Peyer's patch (tissue), 4 donors: ENCODE results near the gene TNIK.

Experiments
- POLR2A ChIP-seq, 2 donors: fragments of 450-650 bp; IDR thresholded peaks; one replicate each; pipeline ENCODE4 v1.5.1; 2017; ENCODE audit warnings: antibody characterized with exemption in 2 of 2, mild to moderate bottlenecking in 2 of 2, moderate library complexity in 2 of 2
- TF ChIP-seq, protein P1 (sequence below), 6 experiments: fragments of 450-650 bp in 4 of 6; fragments of 200-600 bp in 2 of 6; sonication (generic) in 1 of 6; IDR thresholded peaks; one replicate each; pipeline ENCODE4 v1.5.1; 2017 to 2019; ENCODE audit warnings: antibody characterized with exemption in 6 of 6, mild to moderate bottlenecking in 3 of 6, moderate library complexity in 1 of 6

- TF ChIP-seq, protein P1, sequence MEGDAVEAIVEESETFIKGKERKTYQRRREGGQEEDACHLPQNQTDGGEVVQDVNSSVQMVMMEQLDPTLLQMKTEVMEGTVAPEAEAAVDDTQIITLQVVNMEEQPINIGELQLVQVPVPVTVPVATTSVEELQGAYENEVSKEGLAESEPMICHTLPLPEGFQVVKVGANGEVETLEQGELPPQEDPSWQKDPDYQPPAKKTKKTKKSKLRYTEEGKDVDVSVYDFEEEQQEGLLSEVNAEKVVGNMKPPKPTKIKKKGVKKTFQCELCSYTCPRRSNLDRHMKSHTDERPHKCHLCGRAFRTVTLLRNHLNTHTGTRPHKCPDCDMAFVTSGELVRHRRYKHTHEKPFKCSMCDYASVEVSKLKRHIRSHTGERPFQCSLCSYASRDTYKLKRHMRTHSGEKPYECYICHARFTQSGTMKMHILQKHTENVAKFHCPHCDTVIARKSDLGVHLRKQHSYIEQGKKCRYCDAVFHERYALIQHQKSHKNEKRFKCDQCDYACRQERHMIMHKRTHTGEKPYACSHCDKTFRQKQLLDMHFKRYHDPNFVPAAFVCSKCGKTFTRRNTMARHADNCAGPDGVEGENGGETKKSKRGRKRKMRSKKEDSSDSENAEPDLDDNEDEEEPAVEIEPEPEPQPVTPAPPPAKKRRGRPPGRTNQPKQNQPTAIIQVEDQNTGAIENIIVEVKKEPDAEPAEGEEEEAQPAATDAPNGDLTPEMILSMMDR (IDR thresholded peaks at IDR 0.05) = no peak
- TF ChIP-seq POLR2A (IDR thresholded peaks at IDR 0.05) = no peak
These were observed 20.2 kb downstream of the TNIK start for GRCh38 chr3:171439996-171440395.
